GM23338 (cell line): Measurements from ENCODE around the gene DRD2. TPM values are rescaled to one million over a fixed set of nuclear protein-coding genes. Genes with fewer than 3 reads are reported as not detected.

Experiments used
- ATAC-seq: fragments of 200-7000 bp; cut with Tn5 transposase; 3 replicates; pipeline ENCODE4 v1.9.1; 2020
- DNase-seq: peaks from one replicate; pipeline ENCODE4 v3.0.0-alpha.2; 2015; ENCODE audit warnings: low spot score
- H2AFZ ChIP-seq: fragments of 200-600 bp; sonication (generic); 2 replicates; pipeline ENCODE4 v1.8.0; 2016; ENCODE audit warnings: antibody characterized with exemption, mild to moderate bottlenecking, moderate library complexity
- H3F3A ChIP-seq: fragments of 200-600 bp; sonication (generic); replicated peaks from 2 replicates; pipeline ENCODE4 v1.8.0; 2017; ENCODE audit warnings: antibody characterized with exemption, mixed run types, low read depth
- H3K27ac ChIP-seq: fragments of 200-600 bp; sonication (generic); 2 replicates; pipeline ENCODE4 v1.6.1; 2016; ENCODE audit warnings: low read depth
- H3K27me3 ChIP-seq: fragments of 200-600 bp; sonication (generic); 2 replicates; pipeline ENCODE4 v1.8.0; 2016; ENCODE audit warnings: mild to moderate bottlenecking, mixed run types, moderate library complexity; ENCODE audit not compliant: insufficient read depth
- H3K36me3 ChIP-seq: fragments of 200-600 bp; sonication (generic); 2 replicates; pipeline ENCODE4 v1.8.0; 2016; ENCODE audit warnings: mild to moderate bottlenecking; ENCODE audit not compliant: insufficient read depth
- H3K4me1 ChIP-seq: fragments of 200-600 bp; sonication (generic); 2 replicates; pipeline ENCODE4 v1.8.0; 2016; ENCODE audit warnings: mild to moderate bottlenecking, moderate library complexity; ENCODE audit not compliant: insufficient read depth
- H3K4me2 ChIP-seq: fragments of 200-600 bp; sonication (generic); 2 replicates; pipeline ENCODE4 v1.7.1; 2017; ENCODE audit warnings: mixed run types
- H3K4me3 ChIP-seq: fragments of 200-600 bp; sonication (generic); 2 replicates; pipeline ENCODE4 v1.6.1; 2016; ENCODE audit warnings: mixed run types
- H3K79me2 ChIP-seq: fragments of 200-600 bp; sonication (generic); replicated peaks from 2 replicates; pipeline ENCODE4 v1.8.0; 2017; ENCODE audit warnings: mild to moderate bottlenecking; ENCODE audit not compliant: insufficient read depth
- H3K9me2 ChIP-seq: fragments of 200-600 bp; sonication (generic); 2 replicates; pipeline ENCODE4 v1.8.0; 2017; ENCODE audit not compliant: insufficient read depth
- H4K20me1 ChIP-seq: fragments of 200-600 bp; sonication (generic); replicated peaks from 2 replicates; pipeline ENCODE4 v1.8.0; 2017; ENCODE audit warnings: mild to moderate bottlenecking; ENCODE audit not compliant: insufficient read depth
- H3K27ac Mint-ChIP-seq: 2 replicates; pipeline ENCODE4 v1.8.0; 2020; ENCODE audit warnings: inconsistent platforms, mild to moderate bottlenecking, moderate library complexity, mixed read lengths
- H3K27me3 Mint-ChIP-seq: 3 replicates; pipeline ENCODE4 v1.8.0; 2022; ENCODE audit warnings: low read depth, mild to moderate bottlenecking, moderate library complexity, mixed read lengths, inconsistent platforms; ENCODE audit not compliant: insufficient read depth, poor library complexity
- H3K36me3 Mint-ChIP-seq: 3 replicates; pipeline ENCODE4 v1.8.0; 2021; ENCODE audit warnings: low read depth, mild to moderate bottlenecking, inconsistent platforms, moderate library complexity, mixed read lengths
- H3K4me1 Mint-ChIP-seq: 3 replicates; pipeline ENCODE4 v1.8.0; 2020; ENCODE audit warnings: mild to moderate bottlenecking, inconsistent platforms, mixed read lengths
- H3K4me3 Mint-ChIP-seq: 3 replicates; pipeline ENCODE4 v1.8.0; 2021; ENCODE audit warnings: moderate library complexity, mild to moderate bottlenecking, inconsistent platforms, mixed read lengths
- H3K9me3 Mint-ChIP-seq: 3 replicates; pipeline ENCODE4 v1.8.0; 2020; ENCODE audit warnings: moderate library complexity, mild to moderate bottlenecking, inconsistent platforms, mixed read lengths
- ETS1 ChIP-seq: IDR thresholded peaks from 2 replicates; pipeline ENCODE4 v1.6.1; 2016; ENCODE audit warnings: antibody characterized with exemption
- POLR2AphosphoS5 ChIP-seq: IDR thresholded peaks from 2 replicates; pipeline ENCODE4 v1.6.1; 2016; ENCODE audit warnings: antibody characterized with exemption, low read depth
- polyA plus RNA-seq: library from polyadenylated mRNA; unstranded; fragments of >200 nt; fragmentation: Nextera tagmentation; extraction: Ambion mirVana; gene quantifications from 2 replicates; pipeline ENCODE4 v1.2.1, GENCODE V29; 2016
- total RNA-seq: library from RNA; depleted of rRNA; stranded (reverse); fragments of >200 nt; shearing (Covaris generic); gene quantifications from 2 replicates; pipeline ENCODE4 v1.2.3, GENCODE V29; 2014
- TF ChIP-seq, protein P1 (sequence below): fragments of 250-450 bp; sonication (Bioruptor Pico); IDR thresholded peaks from 2 replicates; pipeline ENCODE4 v1.5.0; 2020; ENCODE audit warnings: mild to moderate bottlenecking, moderate library complexity

Gene DRD2
- total and polyA plus RNA-seq, 2 experiments from 2014 or later: 0.21 to 0.66 TPM

DNA sequence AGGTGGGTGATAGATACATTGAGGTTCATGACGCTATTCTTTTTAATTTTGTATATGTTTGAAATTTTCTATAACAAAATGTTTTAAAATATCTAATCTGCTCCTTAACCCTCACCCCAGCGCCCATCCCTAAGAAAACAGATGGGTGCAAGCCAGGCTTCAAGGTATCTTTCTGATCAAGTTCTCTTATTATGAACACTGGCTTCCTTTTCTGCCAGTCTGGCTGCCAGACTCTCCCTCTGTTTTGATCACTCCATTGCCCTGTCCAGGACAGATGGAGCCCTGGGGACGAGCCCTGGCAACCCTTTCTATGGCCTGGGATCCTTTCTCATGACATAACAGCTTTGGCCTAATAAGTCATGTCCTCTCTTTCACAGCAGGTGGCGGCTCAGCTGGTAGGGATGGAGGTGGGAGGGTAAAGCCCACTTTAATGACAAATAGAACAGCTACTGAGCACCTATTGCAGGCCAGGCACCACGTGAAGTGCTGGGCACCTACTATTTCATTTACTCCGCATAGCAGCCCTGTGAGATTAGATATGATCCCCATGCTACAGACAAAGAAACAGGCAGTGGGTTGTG is 38.4 kb downstream of the DRD2 start:
- no peak for ATAC-seq
- Mint-ChIP-seq H3K4me3 (no peak overlapping the region), H3K4me1 (peaks cover 12% of the 10 kb centered on the region), H3K36me3 (no peaks in the 10 kb centered on the region), H3K9me3 (no peaks in the 10 kb centered on the region), H3K27ac (no peak overlapping the region), H3K27me3 (peaks cover 5% of the 10 kb centered on the region)
- no peaks in the 10 kb centered on the region for H4K20me1 ChIP-seq
- no peak overlapping the region for H3K4me2 ChIP-seq
- H2AFZ ChIP-seq: no peak overlapping the region
- peaks cover 8% of the 10 kb centered on the region; the same call in 1 of the 2 replicates for H3K4me1 ChIP-seq
- H3K27me3 ChIP-seq: no peaks in the 10 kb centered on the region
- TF ChIP-seq, protein P1, sequence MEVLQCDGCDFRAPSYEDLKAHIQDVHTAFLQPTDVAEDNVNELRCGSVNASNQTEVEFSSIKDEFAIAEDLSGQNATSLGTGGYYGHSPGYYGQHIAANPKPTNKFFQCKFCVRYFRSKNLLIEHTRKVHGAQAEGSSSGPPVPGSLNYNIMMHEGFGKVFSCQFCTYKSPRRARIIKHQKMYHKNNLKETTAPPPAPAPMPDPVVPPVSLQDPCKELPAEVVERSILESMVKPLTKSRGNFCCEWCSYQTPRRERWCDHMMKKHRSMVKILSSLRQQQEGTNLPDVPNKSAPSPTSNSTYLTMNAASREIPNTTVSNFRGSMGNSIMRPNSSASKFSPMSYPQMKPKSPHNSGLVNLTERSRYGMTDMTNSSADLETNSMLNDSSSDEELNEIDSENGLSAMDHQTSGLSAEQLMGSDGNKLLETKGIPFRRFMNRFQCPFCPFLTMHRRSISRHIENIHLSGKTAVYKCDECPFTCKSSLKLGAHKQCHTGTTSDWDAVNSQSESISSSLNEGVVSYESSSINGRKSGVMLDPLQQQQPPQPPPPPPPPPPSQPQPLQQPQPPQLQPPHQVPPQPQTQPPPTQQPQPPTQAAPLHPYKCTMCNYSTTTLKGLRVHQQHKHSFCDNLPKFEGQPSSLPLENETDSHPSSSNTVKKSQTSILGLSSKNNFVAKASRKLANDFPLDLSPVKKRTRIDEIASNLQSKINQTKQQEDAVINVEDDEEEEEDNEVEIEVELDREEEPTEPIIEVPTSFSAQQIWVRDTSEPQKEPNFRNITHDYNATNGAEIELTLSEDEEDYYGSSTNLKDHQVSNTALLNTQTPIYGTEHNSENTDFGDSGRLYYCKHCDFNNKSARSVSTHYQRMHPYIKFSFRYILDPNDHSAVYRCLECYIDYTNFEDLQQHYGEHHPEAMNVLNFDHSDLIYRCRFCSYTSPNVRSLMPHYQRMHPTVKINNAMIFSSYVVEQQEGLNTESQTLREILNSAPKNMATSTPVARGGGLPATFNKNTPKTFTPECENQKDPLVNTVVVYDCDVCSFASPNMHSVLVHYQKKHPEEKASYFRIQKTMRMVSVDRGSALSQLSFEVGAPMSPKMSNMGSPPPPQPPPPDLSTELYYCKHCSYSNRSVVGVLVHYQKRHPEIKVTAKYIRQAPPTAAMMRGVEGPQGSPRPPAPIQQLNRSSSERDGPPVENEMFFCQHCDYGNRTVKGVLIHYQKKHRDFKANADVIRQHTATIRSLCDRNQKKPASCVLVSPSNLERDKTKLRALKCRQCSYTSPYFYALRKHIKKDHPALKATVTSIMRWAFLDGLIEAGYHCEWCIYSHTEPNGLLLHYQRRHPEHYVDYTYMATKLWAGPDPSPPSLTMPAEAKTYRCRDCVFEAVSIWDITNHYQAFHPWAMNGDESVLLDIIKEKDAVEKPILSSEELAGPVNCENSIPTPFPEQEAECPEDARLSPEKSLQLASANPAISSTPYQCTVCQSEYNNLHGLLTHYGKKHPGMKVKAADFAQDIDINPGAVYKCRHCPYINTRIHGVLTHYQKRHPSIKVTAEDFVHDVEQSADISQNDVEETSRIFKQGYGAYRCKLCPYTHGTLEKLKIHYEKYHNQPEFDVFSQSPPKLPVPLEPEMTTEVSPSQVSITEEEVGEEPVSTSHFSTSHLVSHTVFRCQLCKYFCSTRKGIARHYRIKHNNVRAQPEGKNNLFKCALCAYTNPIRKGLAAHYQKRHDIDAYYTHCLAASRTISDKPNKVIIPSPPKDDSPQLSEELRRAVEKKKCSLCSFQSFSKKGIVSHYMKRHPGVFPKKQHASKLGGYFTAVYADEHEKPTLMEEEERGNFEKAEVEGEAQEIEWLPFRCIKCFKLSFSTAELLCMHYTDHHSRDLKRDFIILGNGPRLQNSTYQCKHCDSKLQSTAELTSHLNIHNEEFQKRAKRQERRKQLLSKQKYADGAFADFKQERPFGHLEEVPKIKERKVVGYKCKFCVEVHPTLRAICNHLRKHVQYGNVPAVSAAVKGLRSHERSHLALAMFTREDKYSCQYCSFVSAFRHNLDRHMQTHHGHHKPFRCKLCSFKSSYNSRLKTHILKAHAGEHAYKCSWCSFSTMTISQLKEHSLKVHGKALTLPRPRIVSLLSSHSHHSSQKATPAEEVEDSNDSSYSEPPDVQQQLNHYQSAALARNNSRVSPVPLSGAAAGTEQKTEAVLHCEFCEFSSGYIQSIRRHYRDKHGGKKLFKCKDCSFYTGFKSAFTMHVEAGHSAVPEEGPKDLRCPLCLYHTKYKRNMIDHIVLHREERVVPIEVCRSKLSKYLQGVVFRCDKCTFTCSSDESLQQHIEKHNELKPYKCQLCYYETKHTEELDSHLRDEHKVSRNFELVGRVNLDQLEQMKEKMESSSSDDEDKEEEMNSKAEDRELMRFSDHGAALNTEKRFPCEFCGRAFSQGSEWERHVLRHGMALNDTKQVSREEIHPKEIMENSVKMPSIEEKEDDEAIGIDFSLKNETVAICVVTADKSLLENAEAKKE (CRISPR knock-in tag): no peak
- TF ChIP-seq POLR2AphosphoS5 (no peak), ETS1 (no peak)
- H3K27ac ChIP-seq: no peak overlapping the region
- no peak overlapping the region for H3K4me3 ChIP-seq
- no peaks in the 10 kb centered on the region for H3K9me2 ChIP-seq
- no peaks in the 10 kb centered on the region for H3K79me2 ChIP-seq
- no peaks in the 10 kb centered on the region for H3F3A ChIP-seq
- H3K36me3 ChIP-seq: no peaks in the 10 kb centered on the region
- DNase-seq: no peak
